Measurements from ENCODE around the gene ATP6V0E2. TPM values are rescaled to one million over a fixed set of nuclear protein-coding genes. Genes with fewer than 3 reads are reported as not detected.

The ATP6V0E2 gene
- total RNA-seq, 1 donor from 2014 or later = 27.1 TPM

DNA sequence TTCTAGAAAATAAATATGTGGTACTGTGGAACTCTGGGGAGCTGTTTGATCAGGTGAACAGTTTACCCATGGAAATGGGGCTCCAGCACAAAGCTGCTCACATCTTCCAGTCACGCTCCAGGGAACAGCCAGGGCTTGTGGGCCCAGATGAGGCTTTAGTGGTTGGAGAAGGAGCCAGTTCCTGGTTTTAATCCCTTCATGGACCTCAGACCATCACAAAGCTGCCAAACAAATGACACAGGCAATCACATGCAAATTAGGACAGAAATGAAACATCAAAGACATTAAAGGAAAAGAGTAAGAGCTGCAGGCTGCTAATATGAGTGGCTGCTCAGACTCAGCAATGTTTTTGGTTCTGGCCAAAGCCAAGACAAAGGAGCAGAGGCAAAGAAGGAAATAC lies 2.2 kb upstream of the ATP6V0E2 start:
- TF ChIP-seq CTCF (IDR thresholded peaks at IDR 0.05) = no peak
- no peaks in the 10 kb centered on the region for H3K9me3 Mint-ChIP-seq (ENCODE audit: unreplicated experiment)
- H3K27ac Mint-ChIP-seq (ENCODE audit: unreplicated experiment) = no peak overlapping the region
- no peaks in the 10 kb centered on the region for H3K27me3 Mint-ChIP-seq (ENCODE audit: unreplicated experiment)
- DNase-seq (ENCODE audit: extremely low spot score, unreplicated experiment) = peak; percentile 32
- H3K36me3 Mint-ChIP-seq (ENCODE audit: unreplicated experiment) = no peaks in the 10 kb centered on the region
- no peak overlapping the region for H3K4me3 Mint-ChIP-seq (ENCODE audit: unreplicated experiment)
- peaks cover 21% of the 10 kb centered on the region for H3K4me1 Mint-ChIP-seq (ENCODE audit: unreplicated experiment)

DNA sequence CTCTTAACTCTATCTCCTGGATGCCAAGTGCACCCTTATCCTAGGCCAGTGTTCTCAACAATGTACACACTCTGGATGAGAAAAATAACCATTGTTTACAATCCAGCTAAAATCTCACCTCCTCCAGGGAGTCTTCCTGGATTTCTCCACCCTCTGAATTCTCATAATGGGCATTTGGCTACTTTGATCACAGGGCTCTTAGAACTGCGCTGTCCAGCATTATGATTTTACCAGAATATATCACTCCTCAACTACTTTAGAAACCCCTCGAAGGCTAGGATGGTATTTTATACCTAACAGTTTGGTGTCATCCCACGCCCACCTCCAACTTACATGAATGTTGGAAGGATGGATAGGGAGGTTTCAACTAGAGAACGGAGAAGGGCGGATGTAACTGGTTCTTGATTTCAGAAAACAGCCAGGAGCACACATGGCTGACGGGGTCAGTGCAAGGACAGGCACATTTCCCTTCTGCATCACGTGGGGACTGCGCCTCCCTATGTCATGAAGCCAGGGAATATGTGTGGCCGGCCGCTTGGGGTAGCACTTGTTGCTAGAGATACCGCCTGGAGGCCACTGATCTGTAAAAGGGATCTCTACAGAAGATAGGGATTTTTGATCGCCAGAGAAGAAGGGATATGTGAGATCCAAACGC lies 1.2 kb upstream of the ATP6V0E2 start:
- peak; percentile 34 for TF ChIP-seq CTCF (IDR thresholded peaks at IDR 0.05)
- H3K36me3 Mint-ChIP-seq (ENCODE audit: unreplicated experiment) = no peaks in the 10 kb centered on the region
- H3K4me3 Mint-ChIP-seq (ENCODE audit: unreplicated experiment) = peak overlapping the region; percentile 84
- no peaks in the 10 kb centered on the region for H3K9me3 Mint-ChIP-seq (ENCODE audit: unreplicated experiment)
- H3K27ac Mint-ChIP-seq (ENCODE audit: unreplicated experiment) = peak overlapping the region; percentile 91
- peak; percentile 84 for DNase-seq (ENCODE audit: extremely low spot score, unreplicated experiment)
- H3K4me1 Mint-ChIP-seq (ENCODE audit: unreplicated experiment) = peaks cover 21% of the 10 kb centered on the region
- no peaks in the 10 kb centered on the region for H3K27me3 Mint-ChIP-seq (ENCODE audit: unreplicated experiment)

DNA sequence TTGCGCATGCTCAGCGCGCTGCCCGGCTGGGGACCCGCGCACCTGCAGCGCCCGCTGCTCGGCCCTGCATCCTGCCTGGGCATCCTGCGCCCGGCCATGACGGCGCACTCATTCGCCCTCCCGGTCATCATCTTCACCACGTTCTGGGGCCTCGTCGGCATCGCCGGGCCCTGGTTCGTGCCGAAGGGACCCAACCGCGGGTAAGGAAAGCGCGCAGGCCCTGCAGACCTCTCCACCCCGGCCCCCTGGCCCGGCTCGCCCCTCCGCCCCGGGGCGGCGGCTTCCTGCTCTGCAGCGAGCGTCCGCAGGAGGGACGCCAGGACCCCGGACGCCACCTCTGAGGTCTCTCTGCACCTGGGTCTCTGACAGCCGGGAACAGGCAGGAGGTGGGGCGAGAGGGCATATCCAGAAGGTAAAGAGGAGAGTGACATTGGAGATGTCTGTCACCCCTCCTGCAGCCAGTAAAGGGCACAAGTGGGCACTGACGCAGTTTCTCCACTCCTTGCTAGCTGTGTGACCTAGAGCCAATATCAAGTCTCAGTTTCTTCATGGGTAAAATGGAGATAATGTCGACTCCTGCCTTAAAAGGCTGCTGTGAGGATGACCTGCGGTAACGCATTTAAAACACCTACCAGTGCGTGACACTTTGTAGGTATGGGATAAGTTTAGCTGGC lies 338 bp downstream of the ATP6V0E2 start:
- TF ChIP-seq CTCF (IDR thresholded peaks at IDR 0.05) = no peak
- DNase-seq (ENCODE audit: extremely low spot score, unreplicated experiment) = no peak
- no peaks in the 10 kb centered on the region for H3K36me3 Mint-ChIP-seq (ENCODE audit: unreplicated experiment)
- H3K4me3 Mint-ChIP-seq (ENCODE audit: unreplicated experiment) = peak overlapping the region; percentile 84
- H3K4me1 Mint-ChIP-seq (ENCODE audit: unreplicated experiment) = peaks cover 21% of the 10 kb centered on the region
- no peaks in the 10 kb centered on the region for H3K27me3 Mint-ChIP-seq (ENCODE audit: unreplicated experiment)
- H3K9me3 Mint-ChIP-seq (ENCODE audit: unreplicated experiment) = no peaks in the 10 kb centered on the region
- peak overlapping the region; percentile 64 for H3K27ac Mint-ChIP-seq (ENCODE audit: unreplicated experiment)

GRCh38 chr7:149874644-149875028 lies 867 bp downstream of the ATP6V0E2 start:
- Mint-ChIP-seq H3K4me1 (ENCODE audit: unreplicated experiment) (peaks cover 21% of the 10 kb centered on the region), H3K4me3 (ENCODE audit: unreplicated experiment) (peak overlapping the region; percentile 84), H3K27me3 (ENCODE audit: unreplicated experiment) (no peaks in the 10 kb centered on the region), H3K9me3 (ENCODE audit: unreplicated experiment) (no peaks in the 10 kb centered on the region), H3K27ac (ENCODE audit: unreplicated experiment) (no peak overlapping the region), H3K36me3 (ENCODE audit: unreplicated experiment) (no peaks in the 10 kb centered on the region)
- TF ChIP-seq CTCF (IDR thresholded peaks at IDR 0.05) = no peak
- DNase-seq (ENCODE audit: extremely low spot score, unreplicated experiment) = peak; percentile 23

GRCh38 chr7:149875396-149875795 lies 1.6 kb downstream of the ATP6V0E2 start:
- Mint-ChIP-seq H3K9me3 (ENCODE audit: unreplicated experiment) (no peaks in the 10 kb centered on the region), H3K27ac (ENCODE audit: unreplicated experiment) (no peak overlapping the region), H3K36me3 (ENCODE audit: unreplicated experiment) (no peaks in the 10 kb centered on the region), H3K4me1 (ENCODE audit: unreplicated experiment) (peaks cover 21% of the 10 kb centered on the region), H3K27me3 (ENCODE audit: unreplicated experiment) (no peaks in the 10 kb centered on the region), H3K4me3 (ENCODE audit: unreplicated experiment) (peak overlapping the region; percentile 10)
- TF ChIP-seq CTCF (IDR thresholded peaks at IDR 0.05) = no peak
- DNase-seq (ENCODE audit: extremely low spot score, unreplicated experiment) = peak; percentile 57

Measured in osteocyte (in vitro differentiated cells).